A549 (cell line): Measurements from ENCODE around the gene CTDSPL. TPM values are rescaled to one million over a fixed set of nuclear protein-coding genes. Genes with fewer than 3 reads are reported as not detected.

ENCODE experiments used
- ATAC-seq, 2 experiments: fragments of 200-7000 bp in 1 of 2; fragments of >200 bp in 1 of 2; cut with Nextera tagmentation in 1 of 2; cut with Tn5 transposase in 1 of 2; 3 replicates each; pipeline versions ENCODE4 v1.8.0 to v1.9.1; 2018 to 2020; ENCODE audit warnings: mild to moderate bottlenecking in 1 of 2, moderate library complexity in 1 of 2
- CTCF ChIA-PET: fragments of 300-600 bp; sonication (Branson Sonifier 250); formaldehyde crosslinking; extraction: SDS; loops from one replicate; lab custom pipeline; 2021; ENCODE audit warnings: antibody characterized with exemption, inconsistent platforms; lab: Yijun Ruan, JAX
- POLR2A ChIA-PET: fragments of 350-600 bp; formaldehyde crosslinking; extraction: SDS; loops from one replicate; lab custom pipeline; 2021; ENCODE audit warnings: antibody characterized with exemption, inconsistent platforms; lab: Yijun Ruan, JAX
- DNase-seq, 2 experiments: peaks; one replicate each; pipeline versions ENCODE4 v3.0.0 to v3.0.0-alpha.2; 2011 to 2016; ENCODE audit warnings: low read depth in 1 of 2, low spot score in 1 of 2
- FAIRE-seq: peaks from 2 replicates; lab custom pipeline; 2011; peaks lifted over from hg19 to GRCh38; lab: Jason Lieb, UNC
- H3K27ac ChIP-seq, 2 experiments: fragments of >200 bp; sonication (Bioruptor Twin); formaldehyde crosslinking; 3 replicates each; pipeline ENCODE4 v1.5.1; 2016 to 2017
- H3K4me1 ChIP-seq: fragments of >200 bp; sonication (Bioruptor Twin); formaldehyde crosslinking; 3 replicates; pipeline ENCODE4 v1.6.1; 2016
- H3K4me2 ChIP-seq: fragments of >200 bp; sonication (Bioruptor Twin); formaldehyde crosslinking; 3 replicates; pipeline ENCODE4 v1.6.1; 2016
- H3K4me3 ChIP-seq: fragments of >200 bp; sonication (Bioruptor Twin); formaldehyde crosslinking; 3 replicates; pipeline ENCODE4 v1.5.1; 2016
- H3K9me3 ChIP-seq: fragments of >200 bp; sonication (Bioruptor Twin); formaldehyde crosslinking; 3 replicates; pipeline ENCODE4 v1.6.1; 2016
- BHLHE40 ChIP-seq: IDR thresholded peaks from 2 replicates; pipeline ENCODE4 v1.6.1; 2012; ENCODE audit warnings: low read depth, low read length, inconsistent platforms
- CBX2 ChIP-seq: fragments of 200-600 bp; sonication (generic); IDR thresholded peaks from 2 replicates; pipeline ENCODE4 v1.6.1; 2016; ENCODE audit warnings: low read depth, mild to moderate bottlenecking, borderline replicate concordance
- CEBPB ChIP-seq, 2 experiments: fragments of >200 bp in 1 of 2; sonication (Bioruptor Twin) in 1 of 2; formaldehyde crosslinking in 1 of 2; IDR thresholded peaks; 2 replicates each; pipeline ENCODE4 v1.6.1; 2012 to 2016
- GATA3 ChIP-seq: IDR thresholded peaks from 2 replicates; pipeline ENCODE4 v1.6.1; 2012; ENCODE audit warnings: borderline replicate concordance
- HDAC2 ChIP-seq: fragments of 200-600 bp; sonication (generic); IDR thresholded peaks from 2 replicates; pipeline ENCODE4 v1.6.1; 2016
- HOXA7 ChIP-seq: fragments of 250-450 bp; sonication (Bioruptor Pico); IDR thresholded peaks from 2 replicates; pipeline ENCODE4 v1.5.0; 2020; ENCODE audit warnings: mild to moderate bottlenecking, moderate library complexity
- HOXB13 ChIP-seq: fragments of 250-450 bp; sonication (Bioruptor Pico); IDR thresholded peaks from 2 replicates; pipeline ENCODE4 v1.5.0; 2020; ENCODE audit warnings: low read depth, mild to moderate bottlenecking, moderate library complexity
- JUN ChIP-seq, 2 experiments: fragments of >200 bp; sonication (Bioruptor Twin); formaldehyde crosslinking; IDR thresholded peaks; 2 replicates in 1 of 2; 3 replicates in 1 of 2; pipeline ENCODE4 v1.6.1; 2016 to 2017
- MYC ChIP-seq: IDR thresholded peaks from 2 replicates; pipeline ENCODE4 v1.6.1; 2012; ENCODE audit warnings: mild to moderate bottlenecking, inconsistent platforms, low read length, improper control_type of control experiment, borderline replicate concordance
- NPAS2 ChIP-seq: fragments of 250-450 bp; sonication (Bioruptor Pico); IDR thresholded peaks from 2 replicates; pipeline ENCODE4 v1.8.0; 2022; ENCODE audit warnings: mild to moderate bottlenecking, moderate library complexity, borderline replicate concordance
- NR3C1 ChIP-seq: fragments of >200 bp; sonication (Bioruptor Twin); formaldehyde crosslinking; IDR thresholded peaks from 3 replicates; pipeline ENCODE4 v1.6.1; 2017
- POLR2A ChIP-seq: IDR thresholded peaks from 2 replicates; pipeline ENCODE4 v1.6.1; 2012; ENCODE audit warnings: mild to moderate bottlenecking, low read length
- SREBF2 ChIP-seq: fragments of 450-650 bp; IDR thresholded peaks from 2 replicates; pipeline ENCODE4 v1.6.1; 2014; ENCODE audit warnings: mild to moderate bottlenecking, moderate library complexity
- TFCP2L1 ChIP-seq: fragments of 250-450 bp; sonication (Bioruptor Pico); IDR thresholded peaks from 2 replicates; pipeline ENCODE4 v1.5.0; 2021; ENCODE audit warnings: mild to moderate bottlenecking
- ZFP36 ChIP-seq: fragments of 450-650 bp; IDR thresholded peaks from 2 replicates; pipeline ENCODE4 v1.6.1; 2014; ENCODE audit warnings: borderline replicate concordance; ENCODE audit not compliant: partially characterized antibody
- WGBS: methylation state at CpG from one replicate; pipeline ENCODE4 v1.1.6; 2017; ENCODE audit errors: missing lambda C conversion rate; 5-methylcytosine and 5-hydroxymethylcytosine counted together
- polyA plus RNA-seq, 4 experiments: library from polyadenylated mRNA; depleted of rRNA in 3 of 4; stranded (reverse); fragments of >200 nt; fragmentation: RNase III in 1 of 4; extraction: RNeasy Plus Mini Kit Qiagen cat#74134 plus additional on column Dnase treatment in 1 of 4; gene quantifications; 2 replicates in 3 of 4; 3 replicates in 1 of 4; pipeline ENCODE4 v1.2.3, GENCODE V29; 2011 to 2017
- TF ChIP-seq, protein P1 (sequence below): IDR thresholded peaks from 2 replicates; pipeline ENCODE4 v1.6.1; 2012; ENCODE audit warnings: low read depth, borderline replicate concordance
- TF ChIP-seq, protein P2 (sequence below): fragments of >200 bp; sonication (Bioruptor Twin); formaldehyde crosslinking; IDR thresholded peaks from 2 replicates; pipeline ENCODE4 v1.6.1; 2016
- TF ChIP-seq, protein P3 (sequence below): fragments of 250-450 bp; sonication (Bioruptor Pico); IDR thresholded peaks from 2 replicates; pipeline ENCODE4 v1.5.0; 2021; ENCODE audit warnings: mild to moderate bottlenecking, moderate library complexity, borderline replicate concordance
- TF ChIP-seq, protein P4 (sequence below): fragments of >200 bp; sonication (Bioruptor Twin); formaldehyde crosslinking; IDR thresholded peaks from 3 replicates; pipeline ENCODE4 v1.6.1; 2016
- TF ChIP-seq, protein P5 (sequence below): fragments of 200-600 bp; sonication (generic); IDR thresholded peaks from 2 replicates; pipeline ENCODE4 v1.6.1; 2016; ENCODE audit warnings: antibody characterized with exemption, mild to moderate bottlenecking, moderate library complexity

Gene CTDSPL
- polyA plus RNA-seq, 2 of the 4 experiments (the other 2 are of a cell fraction) = 9.9 to 35.1 TPM

DNA sequence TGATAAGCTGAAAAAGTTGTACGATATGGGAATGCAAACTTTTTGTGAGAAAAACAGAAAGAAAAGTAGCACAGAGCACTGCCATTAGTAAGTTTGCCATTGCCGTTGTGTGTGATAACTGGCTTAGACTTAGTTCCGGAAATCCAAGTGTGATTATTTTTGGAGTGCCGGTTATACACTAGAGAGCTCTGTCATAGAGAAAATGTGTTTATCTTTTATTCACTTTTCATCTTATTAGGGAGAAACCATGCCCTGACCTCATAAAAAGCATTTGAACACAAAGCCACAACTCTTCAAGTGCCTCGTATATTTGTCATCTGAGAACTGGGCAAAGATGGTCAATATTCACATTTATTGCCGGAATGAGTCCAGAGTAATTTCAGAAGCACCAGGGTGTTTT is 36.1 kb downstream of the CTDSPL start:
- POLR2A ChIA-PET = no interaction called here
- 95% methylated on average over 6 of the region's 6 CpGs for WGBS
- Histone ChIP-seq H3K4me3 (no peak overlapping the region), H3K4me2 (no peak overlapping the region), H3K4me1 (peaks cover 9% of the 10 kb centered on the region), H3K9me3 (no peaks in the 10 kb centered on the region), H3K27ac (no peak overlapping the region)
- no peak for ATAC-seq
- no peak for FAIRE-seq
- no peak for TF ChIP-seq MYC
- TF ChIP-seq, protein P1, sequence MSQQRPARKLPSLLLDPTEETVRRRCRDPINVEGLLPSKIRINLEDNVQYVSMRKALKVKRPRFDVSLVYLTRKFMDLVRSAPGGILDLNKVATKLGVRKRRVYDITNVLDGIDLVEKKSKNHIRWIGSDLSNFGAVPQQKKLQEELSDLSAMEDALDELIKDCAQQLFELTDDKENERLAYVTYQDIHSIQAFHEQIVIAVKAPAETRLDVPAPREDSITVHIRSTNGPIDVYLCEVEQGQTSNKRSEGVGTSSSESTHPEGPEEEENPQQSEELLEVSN = no peak
- no peak for TF ChIP-seq ZFP36
- no peak for TF ChIP-seq CEBPB (IDR thresholded peaks at IDR 0.05)
- TF ChIP-seq TFCP2L1 (CRISPR knock-in tag) = no peak
- no peak for TF ChIP-seq NR3C1
- no peak for TF ChIP-seq GATA3
- TF ChIP-seq, protein P2, sequence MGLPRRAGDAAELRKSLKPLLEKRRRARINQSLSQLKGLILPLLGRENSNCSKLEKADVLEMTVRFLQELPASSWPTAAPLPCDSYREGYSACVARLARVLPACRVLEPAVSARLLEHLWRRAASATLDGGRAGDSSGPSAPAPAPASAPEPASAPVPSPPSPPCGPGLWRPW = no peak
- TF ChIP-seq, protein P3, sequence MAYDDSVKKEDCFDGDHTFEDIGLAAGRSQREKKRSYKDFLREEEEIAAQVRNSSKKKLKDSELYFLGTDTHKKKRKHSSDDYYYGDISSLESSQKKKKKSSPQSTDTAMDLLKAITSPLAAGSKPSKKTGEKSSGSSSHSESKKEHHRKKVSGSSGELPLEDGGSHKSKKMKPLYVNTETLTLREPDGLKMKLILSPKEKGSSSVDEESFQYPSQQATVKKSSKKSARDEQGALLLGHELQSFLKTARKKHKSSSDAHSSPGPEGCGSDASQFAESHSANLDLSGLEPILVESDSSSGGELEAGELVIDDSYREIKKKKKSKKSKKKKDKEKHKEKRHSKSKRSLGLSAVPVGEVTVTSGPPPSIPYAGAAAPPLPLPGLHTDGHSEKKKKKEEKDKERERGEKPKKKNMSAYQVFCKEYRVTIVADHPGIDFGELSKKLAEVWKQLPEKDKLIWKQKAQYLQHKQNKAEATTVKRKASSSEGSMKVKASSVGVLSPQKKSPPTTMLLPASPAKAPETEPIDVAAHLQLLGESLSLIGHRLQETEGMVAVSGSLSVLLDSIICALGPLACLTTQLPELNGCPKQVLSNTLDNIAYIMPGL (CRISPR knock-in tag) = no peak
- TF ChIP-seq, protein P4, sequence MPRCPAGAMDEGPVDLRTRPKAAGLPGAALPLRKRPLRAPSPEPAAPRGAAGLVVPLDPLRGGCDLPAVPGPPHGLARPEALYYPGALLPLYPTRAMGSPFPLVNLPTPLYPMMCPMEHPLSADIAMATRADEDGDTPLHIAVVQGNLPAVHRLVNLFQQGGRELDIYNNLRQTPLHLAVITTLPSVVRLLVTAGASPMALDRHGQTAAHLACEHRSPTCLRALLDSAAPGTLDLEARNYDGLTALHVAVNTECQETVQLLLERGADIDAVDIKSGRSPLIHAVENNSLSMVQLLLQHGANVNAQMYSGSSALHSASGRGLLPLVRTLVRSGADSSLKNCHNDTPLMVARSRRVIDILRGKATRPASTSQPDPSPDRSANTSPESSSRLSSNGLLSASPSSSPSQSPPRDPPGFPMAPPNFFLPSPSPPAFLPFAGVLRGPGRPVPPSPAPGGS = no peak
- TF ChIP-seq HOXB13 (CRISPR knock-in tag) = no peak
- no peak for TF ChIP-seq NPAS2 (CRISPR knock-in tag)
- TF ChIP-seq, protein P5, sequence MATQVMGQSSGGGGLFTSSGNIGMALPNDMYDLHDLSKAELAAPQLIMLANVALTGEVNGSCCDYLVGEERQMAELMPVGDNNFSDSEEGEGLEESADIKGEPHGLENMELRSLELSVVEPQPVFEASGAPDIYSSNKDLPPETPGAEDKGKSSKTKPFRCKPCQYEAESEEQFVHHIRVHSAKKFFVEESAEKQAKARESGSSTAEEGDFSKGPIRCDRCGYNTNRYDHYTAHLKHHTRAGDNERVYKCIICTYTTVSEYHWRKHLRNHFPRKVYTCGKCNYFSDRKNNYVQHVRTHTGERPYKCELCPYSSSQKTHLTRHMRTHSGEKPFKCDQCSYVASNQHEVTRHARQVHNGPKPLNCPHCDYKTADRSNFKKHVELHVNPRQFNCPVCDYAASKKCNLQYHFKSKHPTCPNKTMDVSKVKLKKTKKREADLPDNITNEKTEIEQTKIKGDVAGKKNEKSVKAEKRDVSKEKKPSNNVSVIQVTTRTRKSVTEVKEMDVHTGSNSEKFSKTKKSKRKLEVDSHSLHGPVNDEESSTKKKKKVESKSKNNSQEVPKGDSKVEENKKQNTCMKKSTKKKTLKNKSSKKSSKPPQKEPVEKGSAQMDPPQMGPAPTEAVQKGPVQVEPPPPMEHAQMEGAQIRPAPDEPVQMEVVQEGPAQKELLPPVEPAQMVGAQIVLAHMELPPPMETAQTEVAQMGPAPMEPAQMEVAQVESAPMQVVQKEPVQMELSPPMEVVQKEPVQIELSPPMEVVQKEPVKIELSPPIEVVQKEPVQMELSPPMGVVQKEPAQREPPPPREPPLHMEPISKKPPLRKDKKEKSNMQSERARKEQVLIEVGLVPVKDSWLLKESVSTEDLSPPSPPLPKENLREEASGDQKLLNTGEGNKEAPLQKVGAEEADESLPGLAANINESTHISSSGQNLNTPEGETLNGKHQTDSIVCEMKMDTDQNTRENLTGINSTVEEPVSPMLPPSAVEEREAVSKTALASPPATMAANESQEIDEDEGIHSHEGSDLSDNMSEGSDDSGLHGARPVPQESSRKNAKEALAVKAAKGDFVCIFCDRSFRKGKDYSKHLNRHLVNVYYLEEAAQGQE = no peak
- TF ChIP-seq BHLHE40 = no peak
- TF ChIP-seq CBX2 = no peak
- no peak for DNase-seq
- CTCF ChIA-PET = interaction anchor here (1.0 to 1.7 kb wide), 2 partner anchors 42 kb away, joined by 4 to 9 read pairs; no protein-coding TSS in a partner anchor

DNA sequence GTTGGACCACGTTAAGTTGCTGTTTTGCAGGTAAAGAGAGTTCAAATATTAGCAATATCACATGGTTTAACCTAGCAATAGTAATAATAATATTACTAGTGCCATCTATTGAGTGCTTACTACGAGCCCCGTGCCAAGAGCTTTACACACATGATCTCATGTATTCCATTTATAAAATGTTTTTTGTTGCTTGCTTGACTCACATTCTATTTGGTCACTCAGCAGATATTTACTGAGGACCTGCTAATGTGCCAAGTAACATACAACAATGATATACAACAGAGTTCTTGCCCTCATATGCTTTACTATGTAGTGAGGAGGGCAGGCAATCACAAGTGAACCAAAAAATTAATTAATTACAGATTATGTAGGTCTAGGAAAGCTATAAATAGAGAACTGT is 36.7 kb downstream of the CTDSPL start:
- FAIRE-seq = no peak
- no peak overlapping the region for H3K4me2 ChIP-seq
- ATAC-seq = no peak
- WGBS = 90% methylated on average over 3 of the region's 3 CpGs
- H3K9me3 ChIP-seq = no peaks in the 10 kb centered on the region
- ChIA-PET POLR2A (no interaction called here), CTCF (interaction anchor here (1.0 kb wide), 1 partner anchor 43 kb away, joined by 4 read pairs; no protein-coding TSS in a partner anchor)
- TF ChIP-seq HDAC2 (no peak), POLR2A (no peak), JUN (IDR thresholded peaks at IDR 0.05) (no peak), HOXA7 (no peak), SREBF2 (no peak)
- H3K4me3 ChIP-seq = no peak overlapping the region
- no peak overlapping the region for H3K27ac ChIP-seq
- H3K4me1 ChIP-seq = peaks cover 2% of the 10 kb centered on the region; the same call in 2 of the 3 replicates
- DNase-seq = no peak
